Right ventricle myocardium superior (tissue), 1 donor: ENCODE results near the gene LYSMD1. TPM values are rescaled to one million over a fixed set of nuclear protein-coding genes. Genes with fewer than 3 reads are reported as not detected.

Source experiments
- ATAC-seq: fragments of 200-7000 bp; cut with Tn5 transposase; one replicate; pipeline ENCODE4 v1.9.1; 2020; ENCODE audit warnings: mild to moderate bottlenecking; ENCODE audit not compliant: poor library complexity
- DNase-seq: peaks from one replicate; pipeline ENCODE4 v3.0.0-alpha.2; 2020
- intact Hi-C: fragments of 100-400 bp; cut with DNase I; formaldehyde crosslinking; loops from one replicate; pipeline ENCODE4 v1.11.2; 2022
- total RNA-seq: library from RNA; stranded (reverse); fragmentation: NEBNext Ultra II Directional; extraction: Animal tissue kit (Norgen Biotek cat#: 25700); gene quantifications from one replicate; pipeline ENCODE4 v1.2.1, GENCODE V29; 2021
- donor health status: DM: no; HTN: yes; CAD: no; lungs with severe emphysema.

Gene LYSMD1
- total RNA-seq, 1 donor from 2014 or later: 10.7 TPM

DNA sequence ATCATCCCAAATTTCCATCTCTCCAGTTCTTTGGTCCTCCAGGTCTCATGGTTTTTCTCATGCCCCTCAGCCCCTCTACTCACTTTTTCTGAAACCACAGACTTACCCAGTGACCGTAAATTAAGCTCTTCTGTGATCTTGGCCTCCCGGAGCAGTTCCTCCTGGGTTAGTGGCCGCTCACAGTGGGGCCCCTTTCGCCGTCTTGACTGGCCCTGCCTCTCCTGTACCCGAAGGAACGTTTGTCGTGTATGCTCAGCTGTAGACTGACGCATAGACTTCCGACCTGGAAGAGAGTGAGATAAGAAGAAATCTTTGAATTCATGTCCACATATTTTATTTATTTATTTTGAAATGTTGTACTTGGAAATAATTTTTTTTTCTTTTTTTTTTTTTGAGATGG, 18.5 kb upstream of the LYSMD1 start:
- DNase-seq (no peak), ATAC-seq (no peak)
- intact Hi-C loops: no loop called here

GRCh38 chr1:151176514-151177045, 10.9 kb upstream of the LYSMD1 start:
- no peak for DNase-seq
- intact Hi-C loops: no loop called here
- no peak for ATAC-seq

DNA sequence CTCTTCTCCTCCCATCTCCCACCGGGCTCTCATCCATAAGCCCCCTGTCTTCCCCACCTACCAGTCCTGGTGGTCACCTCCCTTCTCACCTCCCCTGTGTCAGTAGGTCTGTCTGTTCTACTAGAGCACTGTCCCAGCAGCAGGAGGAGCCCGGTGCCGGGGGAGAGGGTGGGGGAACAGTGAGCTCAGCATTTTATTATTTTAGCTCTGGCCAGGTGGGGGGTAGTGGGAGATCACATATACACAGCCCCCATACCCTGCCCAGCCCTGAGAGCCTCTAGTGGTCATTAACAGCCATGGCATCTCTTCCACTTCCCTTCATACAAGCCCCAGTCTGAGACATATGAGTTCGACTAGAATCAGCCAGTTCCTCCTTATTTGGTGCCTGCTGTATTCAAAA, 10.2 kb upstream of the LYSMD1 start, which contains the start of gene TMOD4:
Gene TMOD4 (minus strand): TSS at position 119 of the 400 bp plus-strand sequence. CDS start 1,106 bp downstream, outside the sequence.
- no peak for DNase-seq
- peak; percentile 64 for ATAC-seq
- intact Hi-C loops: no loop called here

GRCh38 chr1:151175041-151175741, 9.5 kb upstream of the LYSMD1 start:
- DNase-seq (peak; percentile 66), ATAC-seq (peak; percentile 75)
- intact Hi-C loops: no loop called here

DNA sequence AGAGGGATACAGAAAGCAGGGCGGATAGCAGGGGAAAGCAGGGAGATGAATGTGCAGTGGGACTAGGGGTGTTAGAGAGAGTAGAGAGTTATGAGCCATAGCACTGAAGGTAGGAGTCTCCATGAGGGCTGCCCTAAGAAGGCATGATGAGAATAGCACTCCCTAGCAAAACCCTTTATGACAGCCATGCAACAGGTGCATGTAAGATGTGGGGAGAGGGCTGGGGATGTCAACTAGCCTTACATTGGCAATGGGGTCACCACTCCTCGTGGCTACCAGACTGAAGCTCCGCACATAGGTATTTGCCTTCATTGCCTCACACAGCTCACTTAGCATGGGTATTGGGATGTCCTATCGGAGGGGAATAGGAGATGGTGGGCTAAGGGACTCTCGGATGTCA, 5.5 kb upstream of the LYSMD1 start:
- ATAC-seq (no peak), DNase-seq (no peak)
- intact Hi-C loops: no loop called here

DNA sequence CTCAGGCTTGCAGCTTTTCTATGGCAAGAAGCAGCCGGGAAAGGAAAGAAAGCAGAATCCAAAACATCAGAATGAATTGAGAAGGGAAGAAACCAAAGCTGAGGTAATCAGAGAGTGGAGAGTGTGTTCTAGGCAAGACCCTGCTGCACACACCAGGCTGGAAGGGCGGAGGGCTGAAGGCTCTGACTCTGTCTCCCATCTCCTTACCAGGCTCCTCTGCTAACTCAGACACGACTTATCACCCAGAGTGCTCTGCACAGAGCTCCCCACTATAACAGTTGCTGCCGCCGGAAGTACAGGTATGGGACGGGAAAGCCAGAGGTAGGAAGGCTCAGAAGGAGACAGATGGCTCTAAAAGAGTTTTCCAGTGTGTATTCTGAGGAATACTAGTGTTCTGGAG, 1.4 kb upstream of the LYSMD1 start:
- intact Hi-C loops: no loop called here
- ATAC-seq (no peak), DNase-seq (no peak)

- DNase-seq (no peak), ATAC-seq (no peak)
- intact Hi-C loops: no loop called here
Observed at GRCh38 chr1:151166505-151166956, 829 bp upstream of the LYSMD1 start.

GRCh38 chr1:151165281-151165737, 393 bp downstream of the LYSMD1 start:
- peak; percentile 72 for ATAC-seq
- intact Hi-C loops: no loop called here
- peak; percentile 65 for DNase-seq

DNA sequence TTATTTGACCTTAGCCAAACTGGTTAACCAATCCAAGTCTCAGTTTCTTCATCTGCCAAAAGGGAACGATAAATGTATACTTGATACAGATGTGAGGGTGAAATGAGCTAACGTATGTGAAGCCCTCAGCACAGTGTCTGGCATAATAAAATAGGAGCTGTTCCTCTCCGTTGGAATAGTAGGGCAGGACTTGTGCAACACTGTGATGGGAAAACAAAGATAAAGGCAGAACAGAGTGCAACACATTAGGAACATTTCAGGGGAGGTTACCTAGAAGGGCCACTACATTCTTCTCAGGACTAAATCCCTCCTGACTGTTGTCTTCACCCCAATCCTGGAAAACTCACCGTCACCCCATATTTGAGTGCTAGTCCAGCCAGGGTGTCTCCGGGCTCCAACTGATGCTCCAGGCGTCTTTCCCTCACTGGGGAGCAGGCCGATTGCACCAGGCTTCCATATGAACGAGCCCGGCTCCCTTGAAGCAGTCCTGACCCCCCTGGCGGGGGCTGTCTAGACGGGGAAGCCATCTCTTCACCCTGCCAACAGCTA, 896 bp downstream of the LYSMD1 start:
- ATAC-seq (peak; percentile 19), DNase-seq (no peak)
- intact Hi-C loops: no loop called here

- ATAC-seq (peak; percentile 5), DNase-seq (no peak)
- intact Hi-C loops: no loop called here
Observed at GRCh38 chr1:151159373-151159772, 6.3 kb downstream of the LYSMD1 start.

GRCh38 chr1:151158751-151159251, 6.9 kb downstream of the LYSMD1 start:
- no peak for DNase-seq
- ATAC-seq: no peak
- intact Hi-C loops: no loop called here

GRCh38 chr1:151158326-151158725, 7.4 kb downstream of the LYSMD1 start:
- DNase-seq: no peak
- intact Hi-C loops: no loop called here
- ATAC-seq: no peak

DNA sequence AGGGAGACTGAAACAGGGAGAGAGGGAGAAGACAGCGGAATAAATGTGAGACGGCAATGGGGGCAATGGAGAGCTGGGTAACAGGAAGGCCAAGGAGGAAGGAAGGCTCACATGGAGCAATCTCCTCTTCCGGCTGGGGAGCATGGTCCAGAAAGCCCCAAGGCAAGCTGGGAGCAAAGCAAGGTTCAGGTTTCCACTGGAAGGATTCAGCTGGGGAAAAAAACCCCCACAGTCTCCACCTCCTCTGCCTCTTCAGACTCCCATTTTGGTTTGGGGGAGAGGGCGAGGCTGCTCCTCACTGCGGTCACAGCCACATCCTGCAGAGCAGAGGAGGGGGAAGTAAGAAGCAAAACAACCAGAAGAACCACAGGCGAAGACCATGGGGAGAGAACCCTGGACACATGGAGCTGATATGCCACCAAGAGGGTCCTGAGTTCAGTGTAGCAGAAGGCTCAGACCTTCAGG, 8.6 kb downstream of the LYSMD1 start:
- peak; percentile 50 for ATAC-seq
- no peak for DNase-seq
- intact Hi-C loops: loop anchor here (2.0 kb wide), 1 partner anchor 56 kb away; no protein-coding TSS in a partner anchor

- intact Hi-C loops: loop anchor here (2.0 kb wide), 1 partner anchor 56 kb away; no protein-coding TSS in a partner anchor
- ATAC-seq (peak; percentile 71), DNase-seq (peak; percentile 83)
Observed at GRCh38 chr1:151156515-151156819, 9.2 kb downstream of the LYSMD1 start, which contains the start of gene TNFAIP8L2. Gene TNFAIP8L2 (plus strand): TSS chr1:151156649. CDS start chr1:151158698, 2,049 bp downstream.

DNA sequence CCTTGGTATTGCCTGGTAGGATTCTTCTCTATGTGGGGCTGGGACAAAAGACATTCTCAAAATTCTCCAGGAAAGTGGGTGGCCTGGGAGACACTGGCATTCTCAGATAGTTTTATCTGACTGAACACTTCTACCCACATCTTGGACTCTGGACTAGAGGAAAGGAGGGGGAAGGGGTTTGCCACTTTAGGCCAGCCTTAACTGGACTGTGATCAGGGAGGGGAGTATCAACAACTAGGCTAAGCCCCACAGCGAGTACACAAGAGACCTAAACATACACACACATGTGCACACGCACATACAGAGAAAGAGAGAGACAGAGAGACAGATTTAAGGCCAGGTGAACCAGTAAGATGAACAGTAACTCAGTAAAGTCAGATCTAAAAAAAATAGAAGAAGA, 18.0 kb downstream of the LYSMD1 start:
- ATAC-seq (no peak), DNase-seq (no peak)
- intact Hi-C loops: no loop called here

DNA sequence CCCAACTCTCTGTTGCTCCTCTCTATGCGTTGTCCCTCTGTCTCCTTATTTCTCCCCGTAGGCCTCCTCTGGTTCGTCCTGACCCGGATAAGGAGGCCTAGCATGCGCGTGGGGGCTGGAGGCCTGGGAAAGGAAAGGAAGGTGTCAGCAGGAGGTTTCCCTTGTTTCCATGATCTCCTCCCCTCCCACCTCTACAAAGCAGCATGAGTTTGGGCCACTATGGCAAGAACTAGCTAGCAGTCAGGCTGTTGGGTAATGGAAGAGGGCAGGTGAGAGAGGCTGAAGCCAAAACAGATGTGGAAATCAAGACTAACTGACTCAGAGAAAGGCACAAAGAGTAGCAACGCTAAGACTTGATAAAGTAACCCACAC, 18.6 kb downstream of the LYSMD1 start:
- no peak for ATAC-seq
- intact Hi-C loops: no loop called here

GRCh38 chr1:151146412-151147131, 19.1 kb downstream of the LYSMD1 start, which contains the start of gene SEMA6C:
Gene SEMA6C (minus strand): TSS chr1:151146631. CDS start chr1:151142621, 4,010 bp downstream.
- DNase-seq (peak; percentile 98), ATAC-seq (peak; percentile 97)
- intact Hi-C loops: no loop called here

More for the DNA sequence above, 18.6 kb downstream of the LYSMD1 start:
- DNase-seq: no peak

DNA sequence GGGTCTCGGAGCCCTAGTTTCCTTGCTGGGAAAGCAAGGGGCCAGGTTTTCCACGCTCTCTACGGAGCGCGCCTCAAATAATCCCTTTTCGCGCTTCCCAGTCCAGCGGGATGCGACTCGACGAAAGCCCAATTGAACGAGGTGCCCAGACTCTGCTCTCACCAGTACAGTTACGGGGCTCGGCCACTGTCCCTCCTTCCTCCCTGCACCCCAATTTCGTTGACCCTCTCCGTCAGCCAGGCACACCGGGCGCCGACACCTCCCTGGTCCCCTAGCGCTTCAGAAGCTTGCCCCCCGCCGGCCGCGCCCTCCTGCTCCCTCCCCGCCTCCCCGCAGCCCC, 19.7 kb downstream of the LYSMD1 start:
- DNase-seq: no peak
- intact Hi-C loops: no loop called here

More for the DNA sequence above, 19.7 kb downstream of the LYSMD1 start:
- ATAC-seq: peak; percentile 4
